ENCODE measurements around the gene CLEC4C.
"Not testable (repeated sequence)": the region's sequence is repeated elsewhere in the genome, so short reads cannot be mapped to it uniquely, and the experiment has no call there.

Gene CLEC4C

DNA sequence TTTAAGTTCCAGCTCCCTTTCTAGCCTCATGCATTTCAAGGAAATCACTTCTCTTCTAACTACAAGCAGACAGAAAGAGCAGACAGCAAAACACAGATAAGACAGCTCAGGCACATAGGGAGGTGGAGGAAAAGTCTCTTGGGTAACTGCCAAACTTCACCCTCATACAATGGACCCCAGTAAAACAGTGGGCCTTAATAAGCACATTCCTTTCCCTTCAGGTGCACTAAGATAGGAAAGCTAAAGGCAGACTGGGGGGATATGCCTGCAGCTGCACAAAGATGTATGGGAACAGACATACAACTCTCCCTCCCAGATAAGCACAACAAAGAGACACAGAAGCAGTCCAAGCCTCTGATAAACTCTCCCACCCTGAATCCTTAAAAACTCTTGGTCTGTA is 16.2 kb downstream of the CLEC4C start:
- not testable (repeated sequence) for H3K4me2 ChIP-seq (ENCODE audit: low read length, poor library complexity, severe bottlenecking); H3K36me3 ChIP-seq (ENCODE audit: control insufficient read depth in 1 of 2, insufficient read depth in 2 of 2, low read depth in 1 of 2, low read length in 2 of 2); H2BK12ac ChIP-seq (ENCODE audit: low read length in 2 of 2); H2BK15ac ChIP-seq (ENCODE audit: low read depth, poor library complexity, severe bottlenecking); H3K4me3 ChIP-seq (ENCODE audit: insufficient read depth in 1 of 2, low read depth in 1 of 2, low read length in 2 of 2); DNase-seq; H2BK120ac ChIP-seq (ENCODE audit: low read depth, low read length); H2AFZ ChIP-seq (ENCODE audit: low read depth, low read length); H3K18ac ChIP-seq (ENCODE audit: low read depth in 1 of 2, low read length in 2 of 2); H3K23ac ChIP-seq (ENCODE audit: low read length in 2 of 2); H4K8ac ChIP-seq (ENCODE audit: low read length); H3K79me1 ChIP-seq (replicated peaks; ENCODE audit: low read length, poor library complexity, severe bottlenecking); H3K9me3 ChIP-seq (ENCODE audit: control insufficient read depth, low read length); H3K14ac ChIP-seq (ENCODE audit: low read length in 2 of 2); H3K4me1 ChIP-seq (ENCODE audit: control insufficient read depth, insufficient read depth, low read depth, low read length); H4K91ac ChIP-seq (ENCODE audit: low read length); H3K4ac ChIP-seq (ENCODE audit: low read depth in 1 of 2, low read length in 2 of 2); H2AK5ac ChIP-seq (ENCODE audit: low read length, severe bottlenecking); H3K27ac ChIP-seq (ENCODE audit: low read length, poor library complexity, severe bottlenecking); H3K9ac ChIP-seq (ENCODE audit: low read length); H3K27me3 ChIP-seq (ENCODE audit: control insufficient read depth in 1 of 2, insufficient read depth in 1 of 2, low read length in 2 of 2); H2BK5ac ChIP-seq (ENCODE audit: low read depth, low read length, poor library complexity, severe bottlenecking)

DNA sequence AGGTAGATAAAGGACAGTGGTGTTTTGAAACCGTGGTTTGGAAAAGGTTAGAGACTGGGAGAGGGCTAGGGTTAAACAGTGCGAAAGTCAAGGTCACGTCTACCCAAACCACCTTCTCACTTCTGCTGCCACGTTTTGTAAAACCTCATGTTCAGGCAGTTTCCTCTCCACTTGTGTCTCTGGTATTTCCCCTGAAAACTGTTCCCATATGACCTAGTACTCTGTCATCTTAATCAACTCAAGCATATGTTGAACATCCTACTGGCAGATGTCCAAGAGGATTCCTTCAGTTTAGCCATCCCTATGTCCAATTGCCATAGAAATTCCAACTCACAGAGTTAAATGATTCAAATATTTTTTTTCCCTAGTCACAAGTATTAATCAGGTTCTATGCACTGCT is 17.4 kb downstream of the CLEC4C start:
- H2AK5ac ChIP-seq (ENCODE audit: low read length, severe bottlenecking), result no peak overlapping the region
- no peak overlapping the region for H3K4ac ChIP-seq (ENCODE audit: low read depth in 1 of 2, low read length in 2 of 2)
- no peak overlapping the region for H3K27ac ChIP-seq (ENCODE audit: low read length, poor library complexity, severe bottlenecking)
- no peaks in the 10 kb centered on the region for H3K36me3 ChIP-seq (ENCODE audit: control insufficient read depth in 1 of 2, insufficient read depth in 2 of 2, low read depth in 1 of 2, low read length in 2 of 2)
- no peak overlapping the region for H3K14ac ChIP-seq (ENCODE audit: low read length in 2 of 2)
- no peak overlapping the region for H2BK12ac ChIP-seq (ENCODE audit: low read length in 2 of 2)
- 64% methylated on average over 4 of the region's 4 CpGs for WGBS
- peaks cover 5% of the 10 kb centered on the region for H3K9me3 ChIP-seq (ENCODE audit: control insufficient read depth, low read length)
- H2BK15ac ChIP-seq (ENCODE audit: low read depth, poor library complexity, severe bottlenecking), result no peak overlapping the region
- H3K18ac ChIP-seq (ENCODE audit: low read depth in 1 of 2, low read length in 2 of 2), result no peak overlapping the region
- no peak overlapping the region for H4K91ac ChIP-seq (ENCODE audit: low read length)
- H3K79me1 ChIP-seq (replicated peaks; ENCODE audit: low read length, poor library complexity, severe bottlenecking), result no peaks in the 10 kb centered on the region
- no peak overlapping the region for H2AFZ ChIP-seq (ENCODE audit: low read depth, low read length)
- no peaks in the 10 kb centered on the region for H3K4me1 ChIP-seq (ENCODE audit: control insufficient read depth, insufficient read depth, low read depth, low read length)
- no peak overlapping the region for H3K9ac ChIP-seq (ENCODE audit: low read length)
- H2BK120ac ChIP-seq (ENCODE audit: low read depth, low read length), result no peak overlapping the region
- H3K4me3 ChIP-seq (ENCODE audit: insufficient read depth in 1 of 2, low read depth in 1 of 2, low read length in 2 of 2), result no peak overlapping the region
- no peak overlapping the region for H2BK5ac ChIP-seq (ENCODE audit: low read depth, low read length, poor library complexity, severe bottlenecking)
- H3K23ac ChIP-seq (ENCODE audit: low read length in 2 of 2), result no peak overlapping the region
- H3K27me3 ChIP-seq (ENCODE audit: control insufficient read depth in 1 of 2, insufficient read depth in 1 of 2, low read length in 2 of 2), result peaks cover 0 to 2% of the 10 kb centered on the region in 2 experiments
- DNase-seq, result no peak
- H4K8ac ChIP-seq (ENCODE audit: low read length), result no peak overlapping the region
- no peak overlapping the region for H3K4me2 ChIP-seq (ENCODE audit: low read length, poor library complexity, severe bottlenecking)

DNA sequence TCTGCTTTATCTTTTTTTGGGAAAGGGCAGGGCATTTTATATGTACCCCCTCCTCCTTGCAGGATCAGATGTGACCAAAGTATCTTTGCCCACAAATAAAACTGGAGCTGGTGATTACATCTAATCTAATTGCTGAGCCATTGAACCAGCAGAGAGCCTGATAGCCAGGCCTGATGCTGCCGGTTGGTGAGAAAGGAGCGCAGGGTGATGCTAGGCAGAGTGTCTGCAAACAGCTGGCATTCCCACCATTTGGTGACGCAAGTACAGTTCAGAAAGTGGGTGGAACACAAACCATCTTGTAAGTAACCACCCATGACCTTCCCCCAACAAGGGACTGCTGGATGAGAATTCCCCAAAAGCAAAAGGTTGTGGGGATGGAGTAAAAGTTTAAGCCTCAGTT is 23.2 kb downstream of the CLEC4C start:
- Histone ChIP-seq H3K23ac (ENCODE audit: low read length in 2 of 2) (no peak overlapping the region), H3K27me3 (ENCODE audit: control insufficient read depth in 1 of 2, insufficient read depth in 1 of 2, low read length in 2 of 2) (peaks cover 0 to 2% of the 10 kb centered on the region in 2 experiments), H2BK120ac (ENCODE audit: low read depth, low read length) (no peak overlapping the region), H3K36me3 (ENCODE audit: control insufficient read depth in 1 of 2, insufficient read depth in 2 of 2, low read depth in 1 of 2, low read length in 2 of 2) (no peaks in the 10 kb centered on the region), H3K9ac (ENCODE audit: low read length) (no peak overlapping the region), H3K27ac (ENCODE audit: low read length, poor library complexity, severe bottlenecking) (no peak overlapping the region), H3K4me3 (ENCODE audit: insufficient read depth in 1 of 2, low read depth in 1 of 2, low read length in 2 of 2) (no peak overlapping the region), H3K18ac (ENCODE audit: low read depth in 1 of 2, low read length in 2 of 2) (no peak overlapping the region), H2AFZ (ENCODE audit: low read depth, low read length) (no peak overlapping the region), H3K79me1 (replicated peaks; ENCODE audit: low read length, poor library complexity, severe bottlenecking) (no peaks in the 10 kb centered on the region), H3K14ac (ENCODE audit: low read length in 2 of 2) (no peak overlapping the region), H3K4me1 (ENCODE audit: control insufficient read depth, insufficient read depth, low read depth, low read length) (no peaks in the 10 kb centered on the region), H2BK15ac (ENCODE audit: low read depth, poor library complexity, severe bottlenecking) (no peak overlapping the region), H4K8ac (ENCODE audit: low read length) (no peak overlapping the region), H2BK12ac (ENCODE audit: low read length in 2 of 2) (no peak overlapping the region), H3K9me3 (ENCODE audit: control insufficient read depth, low read length) (peaks cover 5% of the 10 kb centered on the region), H4K91ac (ENCODE audit: low read length) (no peak overlapping the region), H2BK5ac (ENCODE audit: low read depth, low read length, poor library complexity, severe bottlenecking) (no peak overlapping the region), H3K4me2 (ENCODE audit: low read length, poor library complexity, severe bottlenecking) (no peak overlapping the region), H2AK5ac (ENCODE audit: low read length, severe bottlenecking) (no peak overlapping the region), H3K4ac (ENCODE audit: low read depth in 1 of 2, low read length in 2 of 2) (no peak overlapping the region)
- 77% methylated on average over 2 of the region's 3 CpGs for WGBS
- DNase-seq, result no peak

DNA sequence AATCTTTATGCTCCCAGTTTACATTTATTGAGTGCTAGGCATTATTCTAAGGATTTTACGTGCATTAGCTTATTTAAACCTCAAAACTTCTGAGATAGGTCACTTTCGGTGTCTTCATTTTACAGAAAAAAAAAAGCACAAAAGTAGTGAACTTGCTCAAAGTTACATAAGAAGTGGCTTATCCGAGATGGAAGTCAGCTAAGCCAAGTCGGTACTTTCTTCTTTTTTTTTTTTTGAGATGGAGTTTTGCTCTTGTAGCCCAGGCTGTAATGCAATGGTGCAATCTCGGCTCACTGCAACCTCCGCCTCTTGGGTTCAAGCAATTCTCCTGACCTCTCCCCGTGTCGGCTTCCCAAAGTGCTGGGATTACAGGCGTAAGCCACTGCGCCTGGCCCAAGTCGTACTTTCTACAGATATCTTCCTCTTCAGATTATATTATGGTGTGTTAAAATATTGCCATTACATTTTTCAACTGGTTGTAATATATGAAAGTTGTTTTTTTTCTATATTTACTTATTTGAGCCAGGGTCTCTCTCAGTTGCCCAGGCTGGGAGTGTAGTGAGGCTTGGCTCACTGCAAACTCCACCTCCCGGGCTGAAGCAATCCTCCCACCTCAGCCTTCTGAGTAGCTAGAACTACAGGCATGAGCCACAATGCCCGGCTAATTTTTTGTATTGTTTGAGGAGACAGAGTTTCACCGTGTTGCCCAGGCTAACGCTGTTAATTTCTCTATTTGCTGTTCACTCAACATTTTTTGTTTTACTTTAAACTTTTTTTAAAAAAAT is 27.0 kb downstream of the CLEC4C start:
- no peak overlapping the region for H4K91ac ChIP-seq (ENCODE audit: low read length)
- no peaks in the 10 kb centered on the region for H3K4me1 ChIP-seq (ENCODE audit: control insufficient read depth, insufficient read depth, low read depth, low read length)
- H2BK12ac ChIP-seq (ENCODE audit: low read length in 2 of 2), result no peak overlapping the region
- no peak overlapping the region for H2AK5ac ChIP-seq (ENCODE audit: low read length, severe bottlenecking)
- H3K23ac ChIP-seq (ENCODE audit: low read length in 2 of 2), result no peak overlapping the region
- H3K9me3 ChIP-seq (ENCODE audit: control insufficient read depth, low read length), result no peaks in the 10 kb centered on the region
- H2BK15ac ChIP-seq (ENCODE audit: low read depth, poor library complexity, severe bottlenecking), result no peak overlapping the region
- no peak overlapping the region for H2BK120ac ChIP-seq (ENCODE audit: low read depth, low read length)
- no peaks in the 10 kb centered on the region for H3K36me3 ChIP-seq (ENCODE audit: control insufficient read depth in 1 of 2, insufficient read depth in 2 of 2, low read depth in 1 of 2, low read length in 2 of 2)
- H3K14ac ChIP-seq (ENCODE audit: low read length in 2 of 2), result no peak overlapping the region
- H3K18ac ChIP-seq (ENCODE audit: low read depth in 1 of 2, low read length in 2 of 2), result no peak overlapping the region
- DNase-seq, result no peak
- no peak overlapping the region for H3K4ac ChIP-seq (ENCODE audit: low read depth in 1 of 2, low read length in 2 of 2)
- H2AFZ ChIP-seq (ENCODE audit: low read depth, low read length), result no peak overlapping the region
- no peak overlapping the region for H4K8ac ChIP-seq (ENCODE audit: low read length)
- no peak overlapping the region for H3K9ac ChIP-seq (ENCODE audit: low read length)
- no peaks in the 10 kb centered on the region for H3K79me1 ChIP-seq (replicated peaks; ENCODE audit: low read length, poor library complexity, severe bottlenecking)
- peaks cover 5 to 8% of the 10 kb centered on the region in 2 experiments for H3K27me3 ChIP-seq (ENCODE audit: control insufficient read depth in 1 of 2, insufficient read depth in 1 of 2, low read length in 2 of 2)
- H2BK5ac ChIP-seq (ENCODE audit: low read depth, low read length, poor library complexity, severe bottlenecking), result no peak overlapping the region
- H3K27ac ChIP-seq (ENCODE audit: low read length, poor library complexity, severe bottlenecking), result no peak overlapping the region
- H3K4me3 ChIP-seq (ENCODE audit: insufficient read depth in 1 of 2, low read depth in 1 of 2, low read length in 2 of 2), result no peak overlapping the region
- H3K4me2 ChIP-seq (ENCODE audit: low read length, poor library complexity, severe bottlenecking), result no peak overlapping the region
- 76% methylated on average over 12 of the region's 15 CpGs for WGBS

All from mesenchymal stem cell (in vitro differentiated cells and primary cell).